Upper lobe of left lung (tissue), 6 donors: ENCODE measurements around the gene ABCC2. TPM values are rescaled to one million over a fixed set of nuclear protein-coding genes. Genes with fewer than 3 reads are reported as not detected.
"Not testable (repeated sequence)": the region's sequence is repeated elsewhere in the genome, so short reads cannot be mapped to it uniquely, and the experiment has no call there.

Experiments
- ATAC-seq, 2 donors: fragments of 200-7000 bp; cut with Tn5 transposase; one replicate each; pipeline ENCODE4 v1.9.1; 2022; ENCODE audit warnings: mild to moderate bottlenecking in 2 of 2, moderate library complexity in 2 of 2; ENCODE audit not compliant: low FRiP score in 2 of 2
- DNase-seq, 2 donors: peaks; one replicate each; pipeline ENCODE4 v3.0.0-alpha.2; 2019 to 2020
- H3K27ac ChIP-seq, 4 donors: fragments of 200-600 bp; sonication (generic); one replicate each; pipeline ENCODE4 v1.5.1; 2016 to 2019
- H3K27me3 ChIP-seq, 4 donors: fragments of 200-600 bp; sonication (generic); one replicate each; pipeline ENCODE4 v1.5.1; 2017 to 2019
- H3K36me3 ChIP-seq, 4 donors: fragments of 200-600 bp; sonication (generic); one replicate each; pipeline ENCODE4 v1.5.1; 2016 to 2019
- H3K4me1 ChIP-seq, 4 donors: fragments of 200-600 bp; sonication (generic); one replicate each; pipeline ENCODE4 v1.5.1; 2018 to 2019
- H3K4me3 ChIP-seq, 4 donors: fragments of 200-600 bp; sonication (generic); one replicate each; pipeline ENCODE4 v1.5.1; 2017 to 2019; ENCODE audit warnings: mild to moderate bottlenecking in 2 of 4, moderate library complexity in 1 of 4
- H3K9me3 ChIP-seq, 4 donors: fragments of 200-600 bp; sonication (generic); one replicate each; pipeline ENCODE4 v1.5.1; 2018 to 2019
- EP300 ChIP-seq, 4 donors: sonication (generic); formaldehyde crosslinking; IDR thresholded peaks; one replicate each; pipeline ENCODE4 v1.5.1; 2017; ENCODE audit warnings: antibody characterized with exemption in 4 of 4, control low read depth in 2 of 4
- POLR2A ChIP-seq, 4 donors: fragments of 450-650 bp; IDR thresholded peaks; one replicate each; pipeline ENCODE4 v1.5.1; 2016 to 2017; ENCODE audit warnings: antibody characterized with exemption in 4 of 4, mild to moderate bottlenecking in 2 of 4
- POLR2AphosphoS5 ChIP-seq, 2 donors: sonication (generic); formaldehyde crosslinking; IDR thresholded peaks; one replicate each; pipeline ENCODE4 v1.5.1; 2017; ENCODE audit warnings: antibody characterized with exemption in 2 of 2
- WGBS, 2 donors: methylation state at CpG; one replicate each; pipeline ENCODE4 v1.1.5; 2017 to 2018; 5-methylcytosine and 5-hydroxymethylcytosine counted together
- total RNA-seq, 6 donors: library from RNA; depleted of rRNA in 4 of 6; stranded (reverse); fragments of >200 nt in 4 of 6; gene quantifications; one replicate each; pipeline versions ENCODE4 v1.1.0 to v1.2.1, GENCODE V29; 2016 to 2021
- TF ChIP-seq, protein P1 (sequence below), 6 experiments: fragments of 450-650 bp in 4 of 6; fragments of 200-600 bp in 2 of 6; sonication (generic) in 2 of 6; IDR thresholded peaks; one replicate each; pipeline ENCODE4 v1.5.1; 2016 to 2019; ENCODE audit warnings: antibody characterized with exemption in 6 of 6
- donor health status: DM: no; HTN: no; CAD: no; lungs with moderate emphysema.
- donor health status: DM: no; HTN: yes; CAD: no; lungs with severe emphysema.

The ABCC2 gene
- 1 to 10 TPM in 5 of 6 donors, under 1 TPM in 1; 0.46 to 5.2 (median 1.7) TPM for total RNA-seq

DNA sequence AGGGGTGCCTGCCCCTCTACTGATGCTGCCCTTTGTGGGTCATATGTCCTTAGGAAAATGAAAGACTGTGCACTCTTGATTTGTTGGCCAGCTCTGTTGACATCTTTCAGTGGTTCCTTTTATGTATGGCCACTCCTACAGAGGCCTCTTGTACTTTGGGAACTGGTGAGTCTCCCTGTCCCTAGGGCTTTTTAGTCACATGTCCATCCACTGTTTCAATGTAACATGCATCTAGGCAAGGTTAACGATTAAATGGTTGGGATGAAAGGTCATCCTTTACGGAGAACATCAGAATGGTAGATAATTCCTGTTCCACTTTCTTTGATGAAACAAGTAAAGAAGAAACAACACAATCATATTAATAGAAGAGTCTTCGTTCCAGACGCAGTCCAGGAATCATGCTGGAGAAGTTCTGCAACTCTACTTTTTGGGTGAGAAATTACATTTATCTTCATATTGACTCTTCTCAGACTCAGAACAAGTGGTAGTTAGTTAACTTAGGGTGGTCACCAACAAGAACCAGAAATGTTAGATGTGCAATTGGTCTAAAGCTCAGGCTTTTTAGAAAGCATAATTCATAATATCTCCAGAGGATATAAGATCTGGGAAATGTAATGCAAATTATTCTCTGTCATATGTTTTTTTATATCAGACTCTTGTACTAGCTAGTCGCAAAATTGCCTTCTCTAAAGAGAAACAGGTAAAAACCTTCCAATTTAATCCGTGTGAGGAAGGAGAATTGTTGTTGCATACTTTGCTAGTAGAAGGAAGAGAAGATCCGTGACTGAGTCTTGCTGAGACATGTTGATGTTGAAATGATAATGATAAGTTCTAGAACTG, at the start of gene ABCC2:
ABCC2 (plus strand) TSS at position 194 of the 840 bp plus-strand sequence; CDS start at position 399, 205 bp downstream.
- 83 to 92% methylated on average over 7 of the region's 7 CpGs for WGBS, 2 donors
- ATAC-seq = no peak
- Histone ChIP-seq H3K27me3 (no peaks in the 10 kb centered on the region), H3K4me3 (no peak within 1 kb of the TSS), H3K27ac (no peak within 1 kb of the TSS), H3K9me3 (no peaks in the 10 kb centered on the region), H3K4me1 (peaks cover 3 to 5% (median 4%) of the 10 kb centered on the region in 4 donors), H3K36me3 (no peaks in the 10 kb centered on the region)
- no peak for TF ChIP-seq POLR2A (IDR thresholded peaks at IDR 0.05)
- no peak for TF ChIP-seq POLR2AphosphoS5 (IDR thresholded peaks at IDR 0.05)
- TF ChIP-seq, protein P1, sequence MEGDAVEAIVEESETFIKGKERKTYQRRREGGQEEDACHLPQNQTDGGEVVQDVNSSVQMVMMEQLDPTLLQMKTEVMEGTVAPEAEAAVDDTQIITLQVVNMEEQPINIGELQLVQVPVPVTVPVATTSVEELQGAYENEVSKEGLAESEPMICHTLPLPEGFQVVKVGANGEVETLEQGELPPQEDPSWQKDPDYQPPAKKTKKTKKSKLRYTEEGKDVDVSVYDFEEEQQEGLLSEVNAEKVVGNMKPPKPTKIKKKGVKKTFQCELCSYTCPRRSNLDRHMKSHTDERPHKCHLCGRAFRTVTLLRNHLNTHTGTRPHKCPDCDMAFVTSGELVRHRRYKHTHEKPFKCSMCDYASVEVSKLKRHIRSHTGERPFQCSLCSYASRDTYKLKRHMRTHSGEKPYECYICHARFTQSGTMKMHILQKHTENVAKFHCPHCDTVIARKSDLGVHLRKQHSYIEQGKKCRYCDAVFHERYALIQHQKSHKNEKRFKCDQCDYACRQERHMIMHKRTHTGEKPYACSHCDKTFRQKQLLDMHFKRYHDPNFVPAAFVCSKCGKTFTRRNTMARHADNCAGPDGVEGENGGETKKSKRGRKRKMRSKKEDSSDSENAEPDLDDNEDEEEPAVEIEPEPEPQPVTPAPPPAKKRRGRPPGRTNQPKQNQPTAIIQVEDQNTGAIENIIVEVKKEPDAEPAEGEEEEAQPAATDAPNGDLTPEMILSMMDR (IDR thresholded peaks at IDR 0.05) = no peak
- TF ChIP-seq EP300 (IDR thresholded peaks at IDR 0.05) = no peak
- DNase-seq = no peak

DNA sequence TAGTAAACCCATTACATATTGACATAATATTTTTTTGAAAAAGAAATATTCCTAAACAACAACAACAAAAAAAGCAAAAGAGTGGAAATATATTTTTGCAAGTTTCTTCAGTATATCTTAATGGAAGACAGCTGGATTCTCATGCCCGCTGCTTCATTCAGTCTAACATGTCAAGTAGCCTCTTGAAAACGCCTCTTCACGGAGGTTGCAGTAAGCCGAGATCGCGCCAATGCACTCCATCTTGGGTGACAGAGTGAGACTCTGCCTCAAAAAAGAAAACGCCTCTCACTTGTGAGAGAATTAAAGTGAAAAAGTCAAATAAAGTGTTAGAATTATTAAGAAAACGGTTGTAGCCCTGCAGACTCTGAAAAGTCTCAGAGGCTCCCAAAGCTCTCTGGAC, 49.1 kb upstream of the ABCC2 start:
- TF ChIP-seq POLR2AphosphoS5 (IDR thresholded peaks at IDR 0.05) (no peak), EP300 (IDR thresholded peaks at IDR 0.05) (no peak), POLR2A (IDR thresholded peaks at IDR 0.05) (no peak)
- TF ChIP-seq, protein P1 (IDR thresholded peaks at IDR 0.05) = no peak
- Histone ChIP-seq H3K27me3 (no peaks in the 10 kb centered on the region), H3K4me3 (peak overlapping the region in 3 of 4 donors; percentile 63 to 92 (median 68)), H3K27ac (no peak overlapping the region), H3K36me3 (peaks cover 2 to 32% (median 11%) of the 10 kb centered on the region in 4 donors), H3K9me3 (no peaks in the 10 kb centered on the region), H3K4me1 (peaks cover 20 to 35% (median 26%) of the 10 kb centered on the region in 4 donors)
- 63 to 70% methylated on average over 8 of the region's 8 CpGs for WGBS, 2 donors
- DNase-seq (peak in 1 of 2 donors; percentile 45), ATAC-seq (no peak)

DNA sequence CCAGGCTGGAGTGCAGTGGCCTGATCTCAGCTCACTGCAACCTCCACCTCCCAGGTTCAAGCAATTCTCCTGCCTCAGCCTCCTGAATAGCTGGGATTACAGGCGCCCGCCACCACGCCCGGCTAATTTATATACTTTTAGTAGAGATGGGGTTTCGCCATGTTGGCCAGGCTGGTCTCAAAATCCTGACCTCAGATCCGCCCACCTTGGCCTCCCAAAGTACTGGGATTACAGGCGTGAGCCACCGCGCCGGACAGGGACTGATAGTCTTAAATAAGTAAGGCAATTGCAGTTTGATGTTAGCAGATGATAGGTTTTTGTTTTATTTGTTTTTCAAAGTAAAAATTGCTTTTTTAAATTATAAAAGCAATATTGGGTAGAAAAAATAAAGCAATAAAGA, 48.3 kb upstream of the ABCC2 start:
- DNase-seq, H3K27me3 ChIP-seq, H3K4me3 ChIP-seq, H3K27ac ChIP-seq, H3K9me3 ChIP-seq, ATAC-seq: not testable (repeated sequence)
- peaks cover 20 to 35% (median 26%) of the 10 kb centered on the region in 4 donors for H3K4me1 ChIP-seq
- peaks cover 4 to 32% (median 11%) of the 10 kb centered on the region in 4 donors for H3K36me3 ChIP-seq
- WGBS, 2 donors = 95 to 97% methylated on average over 8 to 10 of the region's 10 CpGs

DNA sequence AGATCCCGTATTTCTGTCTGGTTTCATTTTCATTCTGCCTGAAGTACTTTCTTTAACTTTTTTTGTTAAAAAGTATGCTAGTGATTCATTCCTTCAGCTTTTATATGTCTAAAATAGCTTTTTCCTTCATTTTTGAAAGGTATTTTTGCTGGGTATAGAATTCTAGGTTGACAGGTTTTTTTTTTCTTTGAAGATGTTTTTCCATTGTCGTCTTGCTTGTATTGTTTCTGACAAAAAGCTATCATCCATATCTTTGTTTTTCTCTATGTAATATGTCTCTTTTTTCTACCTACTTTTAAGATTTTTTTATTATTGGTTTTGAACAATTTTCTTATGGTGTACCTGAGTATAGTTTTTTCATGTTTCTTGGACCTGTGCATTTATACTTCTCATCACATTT, 42.2 kb upstream of the ABCC2 start:
- DNase-seq = no peak
- H3K36me3 ChIP-seq = peaks cover 31 to 93% (median 49%) of the 10 kb centered on the region in 4 donors
- H3K27ac ChIP-seq = no peak overlapping the region
- no peaks in the 10 kb centered on the region for H3K27me3 ChIP-seq
- no peaks in the 10 kb centered on the region for H3K4me1 ChIP-seq
- H3K9me3 ChIP-seq = peaks cover 3 to 15% (median 7%) of the 10 kb centered on the region in 4 donors
- no peak overlapping the region for H3K4me3 ChIP-seq
- ATAC-seq = no peak
- TF ChIP-seq, protein P1 (IDR thresholded peaks at IDR 0.05) = no peak
- no peak for TF ChIP-seq POLR2AphosphoS5 (IDR thresholded peaks at IDR 0.05)
- TF ChIP-seq POLR2A (IDR thresholded peaks at IDR 0.05) = no peak
- no peak for TF ChIP-seq EP300 (IDR thresholded peaks at IDR 0.05)
- 97 to 99% methylated on average over 2 of the region's 2 CpGs for WGBS, 2 donors

DNA sequence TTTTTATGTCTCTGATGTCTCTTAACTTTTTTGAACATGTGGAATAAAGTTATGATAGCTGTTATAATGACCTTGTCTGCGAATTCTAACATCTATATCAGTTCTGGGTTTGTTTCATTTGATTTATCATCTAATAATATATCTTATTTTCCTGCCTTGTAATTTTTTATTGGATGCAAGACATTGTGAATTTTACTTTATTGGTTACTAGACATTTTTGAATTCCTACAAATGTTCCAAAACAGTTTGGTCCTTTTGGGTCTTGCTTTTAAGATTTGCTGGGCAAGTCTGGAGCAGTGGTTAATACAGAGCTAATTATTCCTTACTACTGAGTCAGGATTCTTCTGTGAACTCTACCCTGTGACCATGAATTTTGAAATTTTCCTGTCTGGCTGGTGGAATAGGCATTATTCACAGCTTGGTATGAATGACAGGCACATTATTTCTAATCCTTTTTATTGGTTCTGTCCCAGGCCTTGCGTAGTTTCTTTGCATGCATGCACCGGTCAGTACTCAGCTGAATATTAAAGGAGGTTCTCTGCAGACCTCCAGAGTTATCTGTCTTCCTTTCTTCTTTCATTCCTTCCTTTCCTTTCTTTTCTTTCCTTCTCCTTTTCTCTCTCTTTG, 41.4 kb upstream of the ABCC2 start:
- H3K4me3 ChIP-seq = no peak overlapping the region
- TF ChIP-seq, protein P1 (IDR thresholded peaks at IDR 0.05) = no peak
- TF ChIP-seq POLR2A (IDR thresholded peaks at IDR 0.05) = no peak
- no peak for TF ChIP-seq EP300 (IDR thresholded peaks at IDR 0.05)
- no peak for TF ChIP-seq POLR2AphosphoS5 (IDR thresholded peaks at IDR 0.05)
- no peaks in the 10 kb centered on the region for H3K4me1 ChIP-seq
- DNase-seq (no peak), ATAC-seq (no peak)
- no peaks in the 10 kb centered on the region for H3K27me3 ChIP-seq
- H3K9me3 ChIP-seq = peaks cover 3 to 15% (median 7%) of the 10 kb centered on the region in 4 donors
- 98 to 100% methylated on average over 3 of the region's 3 CpGs for WGBS, 2 donors
- no peak overlapping the region for H3K27ac ChIP-seq
- H3K36me3 ChIP-seq = peaks cover 34 to 100% (median 52%) of the 10 kb centered on the region in 4 donors
